ENCODE data around the gene TPM2.

TPM2 gene

GRCh38 chr9:35700031-35700430 is 10.3 kb upstream of the TPM2 start:
- no peak for TF ChIP-seq SIN3A (IDR thresholded peaks at IDR 0.05; ENCODE audit: borderline replicate concordance, insufficient read depth, low read length)
- no peak for TF ChIP-seq FOXP2 (optimal IDR thresholded peaks at IDR 0.05; ENCODE audit: borderline replicate concordance, extremely low read depth, extremely low read length, insufficient read depth)
- TF ChIP-seq, protein P1, sequence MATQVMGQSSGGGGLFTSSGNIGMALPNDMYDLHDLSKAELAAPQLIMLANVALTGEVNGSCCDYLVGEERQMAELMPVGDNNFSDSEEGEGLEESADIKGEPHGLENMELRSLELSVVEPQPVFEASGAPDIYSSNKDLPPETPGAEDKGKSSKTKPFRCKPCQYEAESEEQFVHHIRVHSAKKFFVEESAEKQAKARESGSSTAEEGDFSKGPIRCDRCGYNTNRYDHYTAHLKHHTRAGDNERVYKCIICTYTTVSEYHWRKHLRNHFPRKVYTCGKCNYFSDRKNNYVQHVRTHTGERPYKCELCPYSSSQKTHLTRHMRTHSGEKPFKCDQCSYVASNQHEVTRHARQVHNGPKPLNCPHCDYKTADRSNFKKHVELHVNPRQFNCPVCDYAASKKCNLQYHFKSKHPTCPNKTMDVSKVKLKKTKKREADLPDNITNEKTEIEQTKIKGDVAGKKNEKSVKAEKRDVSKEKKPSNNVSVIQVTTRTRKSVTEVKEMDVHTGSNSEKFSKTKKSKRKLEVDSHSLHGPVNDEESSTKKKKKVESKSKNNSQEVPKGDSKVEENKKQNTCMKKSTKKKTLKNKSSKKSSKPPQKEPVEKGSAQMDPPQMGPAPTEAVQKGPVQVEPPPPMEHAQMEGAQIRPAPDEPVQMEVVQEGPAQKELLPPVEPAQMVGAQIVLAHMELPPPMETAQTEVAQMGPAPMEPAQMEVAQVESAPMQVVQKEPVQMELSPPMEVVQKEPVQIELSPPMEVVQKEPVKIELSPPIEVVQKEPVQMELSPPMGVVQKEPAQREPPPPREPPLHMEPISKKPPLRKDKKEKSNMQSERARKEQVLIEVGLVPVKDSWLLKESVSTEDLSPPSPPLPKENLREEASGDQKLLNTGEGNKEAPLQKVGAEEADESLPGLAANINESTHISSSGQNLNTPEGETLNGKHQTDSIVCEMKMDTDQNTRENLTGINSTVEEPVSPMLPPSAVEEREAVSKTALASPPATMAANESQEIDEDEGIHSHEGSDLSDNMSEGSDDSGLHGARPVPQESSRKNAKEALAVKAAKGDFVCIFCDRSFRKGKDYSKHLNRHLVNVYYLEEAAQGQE (IDR thresholded peaks at IDR 0.05; ENCODE audit: insufficient read depth in 1 of 2, low read depth in 2 of 2, low read length in 2 of 2) = no peak
- TF ChIP-seq TAF1 (IDR thresholded peaks at IDR 0.05; ENCODE audit: borderline replicate concordance, insufficient read depth, low read length) = no peak
- no peak for TF ChIP-seq POLR2AphosphoS5 (IDR thresholded peaks at IDR 0.05; ENCODE audit: low read depth, low read length)

DNA sequence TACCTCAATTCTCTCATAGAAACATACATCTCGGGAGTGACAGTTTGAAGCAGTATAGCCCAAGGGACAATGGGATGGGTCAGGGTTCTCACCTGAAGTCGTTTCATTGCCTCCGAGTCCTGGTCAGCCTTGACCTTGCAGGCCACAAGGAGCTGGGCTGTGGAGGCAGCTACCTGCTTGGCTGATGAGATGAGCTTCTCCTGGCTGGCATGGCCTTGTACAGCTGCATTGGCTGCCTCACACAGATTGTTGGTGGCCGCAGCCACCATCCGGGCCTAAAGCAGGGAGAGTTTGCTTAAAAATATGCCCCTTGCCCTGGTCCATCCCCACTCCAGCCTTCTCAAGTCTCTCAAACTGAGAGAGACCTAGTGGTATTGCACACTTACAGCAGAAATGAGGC is 8.5 kb upstream of the TPM2 start:
- TF ChIP-seq, protein P1 (IDR thresholded peaks at IDR 0.05; ENCODE audit: insufficient read depth in 1 of 2, low read depth in 2 of 2, low read length in 2 of 2) = no peak
- TF ChIP-seq POLR2AphosphoS5 (IDR thresholded peaks at IDR 0.05; ENCODE audit: low read depth, low read length) = no peak
- no peak for TF ChIP-seq TAF1 (IDR thresholded peaks at IDR 0.05; ENCODE audit: borderline replicate concordance, insufficient read depth, low read length)
- no peak for TF ChIP-seq SIN3A (IDR thresholded peaks at IDR 0.05; ENCODE audit: borderline replicate concordance, insufficient read depth, low read length)
- no peak for TF ChIP-seq FOXP2 (optimal IDR thresholded peaks at IDR 0.05; ENCODE audit: borderline replicate concordance, extremely low read depth, extremely low read length, insufficient read depth)

GRCh38 chr9:35697486-35697885 is 7.8 kb upstream of the TPM2 start:
- TF ChIP-seq SIN3A (IDR thresholded peaks at IDR 0.05; ENCODE audit: borderline replicate concordance, insufficient read depth, low read length) (no peak), TAF1 (IDR thresholded peaks at IDR 0.05; ENCODE audit: borderline replicate concordance, insufficient read depth, low read length) (no peak), FOXP2 (optimal IDR thresholded peaks at IDR 0.05; ENCODE audit: borderline replicate concordance, extremely low read depth, extremely low read length, insufficient read depth) (no peak), POLR2AphosphoS5 (IDR thresholded peaks at IDR 0.05; ENCODE audit: low read depth, low read length) (no peak)
- TF ChIP-seq, protein P1 (IDR thresholded peaks at IDR 0.05; ENCODE audit: insufficient read depth in 1 of 2, low read depth in 2 of 2, low read length in 2 of 2) = no peak

GRCh38 chr9:35696520-35697215 is 6.9 kb upstream of the TPM2 start:
- TF ChIP-seq TAF1 (IDR thresholded peaks at IDR 0.05; ENCODE audit: borderline replicate concordance, insufficient read depth, low read length) (no peak), FOXP2 (optimal IDR thresholded peaks at IDR 0.05; ENCODE audit: borderline replicate concordance, extremely low read depth, extremely low read length, insufficient read depth) (no peak), POLR2AphosphoS5 (IDR thresholded peaks at IDR 0.05; ENCODE audit: low read depth, low read length) (no peak; the same call in 1 of the 2 replicates), SIN3A (IDR thresholded peaks at IDR 0.05; ENCODE audit: borderline replicate concordance, insufficient read depth, low read length) (no peak)
- TF ChIP-seq, protein P1 (IDR thresholded peaks at IDR 0.05; ENCODE audit: insufficient read depth in 1 of 2, low read depth in 2 of 2, low read length in 2 of 2) = no peak

Measured in PFSK-1 (cell line).